ENCODE data around the gene NPR1. TPM values are rescaled to one million over a fixed set of nuclear protein-coding genes. Genes with fewer than 3 reads are reported as not detected.

The NPR1 gene
- total and polyA plus RNA-seq, 2 of the 13 experiments (the other 11 are each of a cell fraction or from before 2014, with no cell fraction given): not detected

- TF ChIP-seq ZFAT (CRISPR knock-in tag; conservative IDR thresholded peaks at IDR 0.05) (no peak), ZNF17 (CRISPR knock-in tag; IDR thresholded peaks at IDR 0.05) (no peak), ZNF20 (CRISPR knock-in tag; IDR thresholded peaks at IDR 0.05) (no peak; the same call in 1 of the 2 replicates), GMEB1 (CRISPR knock-in tag; IDR thresholded peaks at IDR 0.05; ENCODE audit: borderline replicate concordance) (peak; percentile 74), POGZ (CRISPR knock-in tag; IDR thresholded peaks at IDR 0.05) (peak; percentile 89), KLF15 (CRISPR knock-in tag; IDR thresholded peaks at IDR 0.05; ENCODE audit: borderline replicate concordance) (no peak; the same call in 1 of the 2 replicates), NFYB (CRISPR knock-in tag; IDR thresholded peaks at IDR 0.05) (peak; percentile 96), GPN1 (CRISPR knock-in tag; IDR thresholded peaks at IDR 0.05; ENCODE audit: borderline replicate concordance) (no peak), ESRRA (CRISPR knock-in tag; IDR thresholded peaks at IDR 0.05; ENCODE audit: low read depth) (peak; percentile 42; the same call in 1 of the 2 replicates), AGO2 (optimal IDR thresholded peaks at IDR 0.05; ENCODE audit: low read depth, low read length) (no peak), MED8 (CRISPR knock-in tag; IDR thresholded peaks at IDR 0.05; ENCODE audit: insufficient replicate concordance) (no peak), TARDBP (CRISPR knock-in tag; IDR thresholded peaks at IDR 0.05) (peak; percentile 64), CREM (IDR thresholded peaks at IDR 0.05) (peak; percentile 88), CREM (CRISPR knock-in tag; IDR thresholded peaks at IDR 0.05) (no peak), ARNTL (CRISPR knock-in tag; IDR thresholded peaks at IDR 0.05) (peak; percentile 58; the same call in 1 of the 2 replicates), RELA (CRISPR knock-in tag; IDR thresholded peaks at IDR 0.05) (no peak), MTA3 (CRISPR knock-in tag; IDR thresholded peaks at IDR 0.05) (no peak), ZNF543 (CRISPR knock-in tag; IDR thresholded peaks at IDR 0.05) (no peak), LCORL (IDR thresholded peaks at IDR 0.05) (no peak), LCORL (CRISPR knock-in tag; IDR thresholded peaks at IDR 0.05) (peak; percentile 50; the same call in 1 of the 2 replicates), HOXA9 (CRISPR knock-in tag; IDR thresholded peaks at IDR 0.05; ENCODE audit: borderline replicate concordance) (no peak), JARID2 (CRISPR knock-in tag; IDR thresholded peaks at IDR 0.05; ENCODE audit: insufficient replicate concordance) (no peak), ZNF552 (CRISPR knock-in tag; IDR thresholded peaks at IDR 0.05; ENCODE audit: borderline replicate concordance) (no peak), ZNF557 (CRISPR knock-in tag; IDR thresholded peaks at IDR 0.05) (no peak), ZNF350 (CRISPR knock-in tag; IDR thresholded peaks at IDR 0.05; ENCODE audit: borderline replicate concordance, low read depth) (peak; percentile 69; the same call in 1 of the 2 replicates), ZFYVE20 (CRISPR knock-in tag; IDR thresholded peaks at IDR 0.05; ENCODE audit: borderline replicate concordance, low read depth) (no peak), ZBTB49 (CRISPR knock-in tag; IDR thresholded peaks at IDR 0.05; ENCODE audit: borderline replicate concordance) (no peak), GZF1 (CRISPR knock-in tag; IDR thresholded peaks at IDR 0.05) (no peak), ZNF672 (CRISPR knock-in tag; IDR thresholded peaks at IDR 0.05) (no peak)
Measured at GRCh38 chr1:153670859-153671627, 7.4 kb upstream of the NPR1 start, which contains the start of gene ILF2 (continued).

Measured in HepG2 (cell line).